T-helper 1 cell treated with Interleukin-12 subunit alpha and Interleukin-12 subunit beta and Interleukin-4 antibody, amounts not matched to agents 30 μg/mL and 1 μg/mL, for 36 hours (primary cell): ENCODE data around the gene TOPAZ1.

Experiments used
- H3K27ac Mint-ChIP-seq: one replicate; pipeline ENCODE4 v1.8.0; 2021; ENCODE audit warnings: mild to moderate bottlenecking, mixed read lengths
- H3K27me3 Mint-ChIP-seq: one replicate; pipeline ENCODE4 v1.8.0; 2021; ENCODE audit warnings: low read depth, mixed read lengths
- H3K36me3 Mint-ChIP-seq: one replicate; pipeline ENCODE4 v1.8.0; 2021; ENCODE audit warnings: low read depth, mixed read lengths
- H3K4me1 Mint-ChIP-seq: one replicate; pipeline ENCODE4 v1.8.0; 2021; ENCODE audit warnings: low read depth, mixed read lengths
- H3K4me3 Mint-ChIP-seq: one replicate; pipeline ENCODE4 v1.8.0; 2021; ENCODE audit warnings: mild to moderate bottlenecking, moderate library complexity, mixed read lengths
- H3K9me3 Mint-ChIP-seq: one replicate; pipeline ENCODE4 v1.8.0; 2021; ENCODE audit warnings: mixed read lengths

TOPAZ1 gene

GRCh38 chr3:44234648-44235268, 6.9 kb upstream of the TOPAZ1 start:
- Mint-ChIP-seq H3K27ac (no peak overlapping the region), H3K36me3 (no peaks in the 10 kb centered on the region), H3K27me3 (peaks cover 9% of the 10 kb centered on the region), H3K4me3 (no peak overlapping the region), H3K9me3 (no peaks in the 10 kb centered on the region), H3K4me1 (peaks cover 7% of the 10 kb centered on the region)

GRCh38 chr3:44235604-44236484, 5.8 kb upstream of the TOPAZ1 start:
- Mint-ChIP-seq H3K27me3 (peaks cover 9% of the 10 kb centered on the region), H3K4me1 (peaks cover 7% of the 10 kb centered on the region), H3K27ac (no peak overlapping the region), H3K4me3 (no peak overlapping the region), H3K36me3 (no peaks in the 10 kb centered on the region), H3K9me3 (no peaks in the 10 kb centered on the region)

- Mint-ChIP-seq H3K4me1 (peaks cover 7% of the 10 kb centered on the region), H3K36me3 (no peaks in the 10 kb centered on the region), H3K27me3 (peaks cover 9% of the 10 kb centered on the region), H3K9me3 (no peaks in the 10 kb centered on the region), H3K4me3 (no peak overlapping the region), H3K27ac (no peak overlapping the region)
Observed at GRCh38 chr3:44236485-44236908, 5.2 kb upstream of the TOPAZ1 start.

- Mint-ChIP-seq H3K27ac (no peak overlapping the region), H3K27me3 (peaks cover 9% of the 10 kb centered on the region), H3K9me3 (no peaks in the 10 kb centered on the region), H3K36me3 (no peaks in the 10 kb centered on the region), H3K4me1 (peaks cover 7% of the 10 kb centered on the region), H3K4me3 (no peak overlapping the region)
Observed at GRCh38 chr3:44237161-44237560, 4.5 kb upstream of the TOPAZ1 start.

GRCh38 chr3:44237665-44238064, 4.0 kb upstream of the TOPAZ1 start:
- Mint-ChIP-seq H3K4me3 (no peak overlapping the region), H3K27ac (no peak overlapping the region), H3K36me3 (no peaks in the 10 kb centered on the region), H3K27me3 (peaks cover 9% of the 10 kb centered on the region), H3K4me1 (peaks cover 7% of the 10 kb centered on the region), H3K9me3 (no peaks in the 10 kb centered on the region)

GRCh38 chr3:44238889-44239288, 2.8 kb upstream of the TOPAZ1 start:
- peaks cover 7% of the 10 kb centered on the region for H3K4me1 Mint-ChIP-seq
- no peaks in the 10 kb centered on the region for H3K9me3 Mint-ChIP-seq
- H3K4me3 Mint-ChIP-seq, result no peak overlapping the region
- H3K36me3 Mint-ChIP-seq, result no peaks in the 10 kb centered on the region
- H3K27me3 Mint-ChIP-seq, result peaks cover 12% of the 10 kb centered on the region
- no peak overlapping the region for H3K27ac Mint-ChIP-seq

- peaks cover 7% of the 10 kb centered on the region for H3K4me1 Mint-ChIP-seq
- no peak overlapping the region for H3K4me3 Mint-ChIP-seq
- H3K36me3 Mint-ChIP-seq, result no peaks in the 10 kb centered on the region
- no peak overlapping the region for H3K27ac Mint-ChIP-seq
- H3K27me3 Mint-ChIP-seq, result peaks cover 12% of the 10 kb centered on the region
- H3K9me3 Mint-ChIP-seq, result no peaks in the 10 kb centered on the region
Observed at GRCh38 chr3:44240061-44240460, 1.6 kb upstream of the TOPAZ1 start.

GRCh38 chr3:44242721-44243120, 1.0 kb downstream of the TOPAZ1 start:
- Mint-ChIP-seq H3K9me3 (peaks cover 5% of the 10 kb centered on the region), H3K27me3 (peaks cover 8% of the 10 kb centered on the region), H3K36me3 (no peaks in the 10 kb centered on the region)

GRCh38 chr3:44248152-44248551, 6.5 kb downstream of the TOPAZ1 start:
- Mint-ChIP-seq H3K4me1 (no peaks in the 10 kb centered on the region), H3K27ac (no peak overlapping the region), H3K9me3 (peaks cover 24% of the 10 kb centered on the region), H3K27me3 (peaks cover 7% of the 10 kb centered on the region), H3K4me3 (no peak overlapping the region), H3K36me3 (no peaks in the 10 kb centered on the region)

More at GRCh38 chr3:44242721-44243120, 1.0 kb downstream of the TOPAZ1 start:
- no peak overlapping the region for H3K4me3 Mint-ChIP-seq
- H3K27ac Mint-ChIP-seq, result no peak overlapping the region
- no peaks in the 10 kb centered on the region for H3K4me1 Mint-ChIP-seq

GRCh38 chr3:44252332-44252959, 10.8 kb downstream of the TOPAZ1 start:
- Mint-ChIP-seq H3K4me1 (no peaks in the 10 kb centered on the region), H3K27me3 (no peaks in the 10 kb centered on the region), H3K9me3 (peaks cover 19% of the 10 kb centered on the region), H3K27ac (no peak overlapping the region), H3K36me3 (no peaks in the 10 kb centered on the region), H3K4me3 (no peak overlapping the region)

- Mint-ChIP-seq H3K4me3 (no peak overlapping the region), H3K27me3 (no peaks in the 10 kb centered on the region), H3K27ac (no peak overlapping the region), H3K36me3 (no peaks in the 10 kb centered on the region), H3K4me1 (no peaks in the 10 kb centered on the region), H3K9me3 (no peaks in the 10 kb centered on the region)
Observed at GRCh38 chr3:44259404-44259803, 17.7 kb downstream of the TOPAZ1 start.

- Mint-ChIP-seq H3K4me3 (no peak overlapping the region), H3K9me3 (no peaks in the 10 kb centered on the region), H3K4me1 (no peaks in the 10 kb centered on the region), H3K36me3 (no peaks in the 10 kb centered on the region), H3K27ac (no peak overlapping the region), H3K27me3 (peaks cover 4% of the 10 kb centered on the region)
Observed at GRCh38 chr3:44264146-44264545, 22.5 kb downstream of the TOPAZ1 start.

- no peak overlapping the region for H3K27ac Mint-ChIP-seq
- no peaks in the 10 kb centered on the region for H3K9me3 Mint-ChIP-seq
- H3K4me3 Mint-ChIP-seq, result no peak overlapping the region
- no peaks in the 10 kb centered on the region for H3K4me1 Mint-ChIP-seq
- H3K27me3 Mint-ChIP-seq, result peaks cover 4% of the 10 kb centered on the region
- H3K36me3 Mint-ChIP-seq, result no peaks in the 10 kb centered on the region
Observed at GRCh38 chr3:44265815-44266214, 24.1 kb downstream of the TOPAZ1 start.

GRCh38 chr3:44272191-44272590, 30.5 kb downstream of the TOPAZ1 start:
- Mint-ChIP-seq H3K4me3 (no peak overlapping the region), H3K27ac (no peak overlapping the region), H3K4me1 (no peaks in the 10 kb centered on the region), H3K36me3 (no peaks in the 10 kb centered on the region), H3K27me3 (no peaks in the 10 kb centered on the region), H3K9me3 (peaks cover 4% of the 10 kb centered on the region)

- H3K4me3 Mint-ChIP-seq, result no peak overlapping the region
- no peaks in the 10 kb centered on the region for H3K4me1 Mint-ChIP-seq
- no peaks in the 10 kb centered on the region for H3K36me3 Mint-ChIP-seq
- H3K27ac Mint-ChIP-seq, result no peak overlapping the region
- H3K27me3 Mint-ChIP-seq, result peaks cover 10% of the 10 kb centered on the region
- no peaks in the 10 kb centered on the region for H3K9me3 Mint-ChIP-seq
Observed at GRCh38 chr3:44277925-44278324, 36.2 kb downstream of the TOPAZ1 start.
